ENCODE measurements around the gene AMBP. TPM values are rescaled to one million over a fixed set of nuclear protein-coding genes. Genes with fewer than 3 reads are reported as not detected.

AMBP gene
- total and polyA plus RNA-seq, 2 experiments from 2014 or later = not detected

GRCh38 chr9:114016629-114017423, 61.3 kb downstream of the AMBP start:
- no peak overlapping the region for H2AFZ ChIP-seq
- H3K4me1 ChIP-seq (ENCODE audit: insufficient read depth) = no peaks in the 10 kb centered on the region
- no peaks in the 10 kb centered on the region for H3K27me3 ChIP-seq (replicated peaks; ENCODE audit: insufficient read depth)
- H3K9me3 ChIP-seq (ENCODE audit: low read depth) = no peaks in the 10 kb centered on the region
- no peak overlapping the region for H3K4me3 ChIP-seq
- H3K27ac ChIP-seq = no peak overlapping the region
- no peak overlapping the region for H3K9ac ChIP-seq
- H3K79me2 ChIP-seq (ENCODE audit: insufficient read depth) = no peaks in the 10 kb centered on the region
- in situ Hi-C loops (cut with MboI) = no loop called here
- no peaks in the 10 kb centered on the region for H3K9me2 ChIP-seq (ENCODE audit: insufficient read depth)
- no peak for TF ChIP-seq EZH2 (IDR thresholded peaks at IDR 0.05; ENCODE audit: insufficient read depth, poor library complexity, severe bottlenecking)
- H3F3A ChIP-seq (ENCODE audit: insufficient read depth) = no peaks in the 10 kb centered on the region
- no peaks in the 10 kb centered on the region for H4K20me1 ChIP-seq (ENCODE audit: insufficient read depth)
- 92% methylated on average over 14 of the region's 14 CpGs for WGBS, 2 experiments (ENCODE audit: low coverage in 1 of 2, low lambda C conversion rate in 2 of 2, missing lambda C conversion rate in 2 of 2)
- DNase-seq = no peak
- H3K4me2 ChIP-seq (ENCODE audit: unreplicated experiment) = no peak overlapping the region
- H3K36me3 ChIP-seq (ENCODE audit: low read depth) = 0 out of 2 replicates have a peak, but pooled peaks cover 3% of the 10 kb centered on the region

DNA sequence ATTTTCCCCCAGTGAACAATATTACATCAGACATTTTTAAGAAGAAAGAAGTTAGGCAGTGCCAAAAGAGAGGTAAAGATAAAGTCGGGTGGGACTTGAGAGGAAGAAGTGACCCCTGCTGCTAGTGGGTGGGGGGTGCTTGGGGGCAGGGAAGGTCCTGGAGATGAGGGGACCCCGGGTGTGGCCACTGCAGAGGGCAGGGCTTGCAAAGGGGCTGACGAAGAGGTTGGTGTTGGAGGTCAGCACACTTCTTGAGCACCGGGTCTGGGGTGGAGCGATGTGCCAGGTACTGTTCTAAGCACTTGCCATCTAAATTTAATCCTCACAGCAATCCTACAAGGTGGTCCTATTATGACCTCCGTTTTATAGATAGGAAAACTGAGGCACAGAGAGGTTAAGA, 62.0 kb downstream of the AMBP start:
- no peak overlapping the region for H3K4me3 ChIP-seq
- H3K9me2 ChIP-seq (ENCODE audit: insufficient read depth) = no peaks in the 10 kb centered on the region
- in situ Hi-C loops (cut with MboI) = no loop called here
- no peaks in the 10 kb centered on the region for H3K9me3 ChIP-seq (ENCODE audit: low read depth)
- no peaks in the 10 kb centered on the region for H3K4me1 ChIP-seq (ENCODE audit: insufficient read depth)
- no peak overlapping the region for H3K27ac ChIP-seq
- TF ChIP-seq EZH2 (IDR thresholded peaks at IDR 0.05; ENCODE audit: insufficient read depth, poor library complexity, severe bottlenecking) = no peak
- no peaks in the 10 kb centered on the region for H3F3A ChIP-seq (ENCODE audit: insufficient read depth)
- no peak overlapping the region for H2AFZ ChIP-seq
- no peaks in the 10 kb centered on the region for H3K27me3 ChIP-seq (replicated peaks; ENCODE audit: insufficient read depth)
- 89 to 90% methylated on average over 6 of the region's 6 CpGs for WGBS, 2 experiments (ENCODE audit: low coverage in 1 of 2, low lambda C conversion rate in 2 of 2, missing lambda C conversion rate in 2 of 2)
- H3K36me3 ChIP-seq (ENCODE audit: low read depth) = no peaks in the 10 kb centered on the region
- no peak overlapping the region for H3K4me2 ChIP-seq (ENCODE audit: unreplicated experiment)
- no peaks in the 10 kb centered on the region for H3K79me2 ChIP-seq (ENCODE audit: insufficient read depth)
- no peak overlapping the region for H3K9ac ChIP-seq
- DNase-seq = no peak
- no peaks in the 10 kb centered on the region for H4K20me1 ChIP-seq (ENCODE audit: insufficient read depth)

- in situ Hi-C loops (cut with MboI) = no loop called here
- H4K20me1 ChIP-seq (ENCODE audit: insufficient read depth) = no peaks in the 10 kb centered on the region
- H3K4me3 ChIP-seq = no peak overlapping the region
- H3K36me3 ChIP-seq (ENCODE audit: low read depth) = no peaks in the 10 kb centered on the region
- H3K27me3 ChIP-seq (replicated peaks; ENCODE audit: insufficient read depth) = no peaks in the 10 kb centered on the region
- H3K4me1 ChIP-seq (ENCODE audit: insufficient read depth) = no peaks in the 10 kb centered on the region
- H3K4me2 ChIP-seq (ENCODE audit: unreplicated experiment) = no peak overlapping the region
- no peaks in the 10 kb centered on the region for H3K79me2 ChIP-seq (ENCODE audit: insufficient read depth)
- TF ChIP-seq EZH2 (IDR thresholded peaks at IDR 0.05; ENCODE audit: insufficient read depth, poor library complexity, severe bottlenecking) = no peak
- TF ChIP-seq EZH2phosphoT487 (IDR thresholded peaks at IDR 0.05; ENCODE audit: insufficient read depth, low read depth) = no peak
- 94 to 98% methylated on average over 2 of the region's 2 CpGs for WGBS, 2 experiments (ENCODE audit: low coverage in 1 of 2, low lambda C conversion rate in 2 of 2, missing lambda C conversion rate in 2 of 2)
- no peak for DNase-seq
- H3F3A ChIP-seq (ENCODE audit: insufficient read depth) = no peaks in the 10 kb centered on the region
- no peak overlapping the region for H3K9ac ChIP-seq
- no peaks in the 10 kb centered on the region for H3K9me2 ChIP-seq (ENCODE audit: insufficient read depth)
- no peaks in the 10 kb centered on the region for H3K9me3 ChIP-seq (ENCODE audit: low read depth)
- H2AFZ ChIP-seq = no peak overlapping the region
- no peak overlapping the region for H3K27ac ChIP-seq
These were observed 62.5 kb downstream of the AMBP start for GRCh38 chr9:114015607-114016006.

DNA sequence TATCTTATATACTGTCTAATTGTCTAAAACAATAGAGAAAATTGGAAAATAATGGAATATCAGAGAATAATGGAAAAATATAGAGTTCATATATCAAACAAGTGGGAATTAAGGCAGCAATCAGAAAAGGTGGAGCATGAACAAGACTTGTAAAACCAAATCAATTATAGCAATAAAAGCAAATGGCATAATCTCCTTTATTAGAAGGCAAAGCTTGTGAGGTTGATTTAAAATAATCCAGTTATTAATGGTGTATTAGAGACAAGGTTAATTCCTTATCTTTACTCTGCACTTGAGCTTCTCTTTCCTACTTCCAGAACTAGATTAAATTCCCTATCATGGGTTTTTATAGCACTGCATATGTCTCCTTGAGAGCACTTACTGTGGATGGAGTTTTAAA, 64.1 kb downstream of the AMBP start:
- no peaks in the 10 kb centered on the region for H3K79me2 ChIP-seq (ENCODE audit: insufficient read depth)
- H3K9me3 ChIP-seq (ENCODE audit: low read depth) = no peaks in the 10 kb centered on the region
- H3K36me3 ChIP-seq (ENCODE audit: low read depth) = no peaks in the 10 kb centered on the region
- no peak for DNase-seq
- no peaks in the 10 kb centered on the region for H4K20me1 ChIP-seq (ENCODE audit: insufficient read depth)
- H3K27me3 ChIP-seq (replicated peaks; ENCODE audit: insufficient read depth) = no peaks in the 10 kb centered on the region
- in situ Hi-C loops (cut with MboI) = no loop called here
- no peak overlapping the region for H3K9ac ChIP-seq
- H3F3A ChIP-seq (ENCODE audit: insufficient read depth) = no peaks in the 10 kb centered on the region
- TF ChIP-seq EZH2phosphoT487 (IDR thresholded peaks at IDR 0.05; ENCODE audit: insufficient read depth, low read depth) = no peak
- no peak overlapping the region for H3K4me3 ChIP-seq
- no peak overlapping the region for H2AFZ ChIP-seq
- no peaks in the 10 kb centered on the region for H3K4me1 ChIP-seq (ENCODE audit: insufficient read depth)
- H3K4me2 ChIP-seq (ENCODE audit: unreplicated experiment) = no peak overlapping the region
- no peak overlapping the region for H3K27ac ChIP-seq
- H3K9me2 ChIP-seq (ENCODE audit: insufficient read depth) = no peaks in the 10 kb centered on the region

DNA sequence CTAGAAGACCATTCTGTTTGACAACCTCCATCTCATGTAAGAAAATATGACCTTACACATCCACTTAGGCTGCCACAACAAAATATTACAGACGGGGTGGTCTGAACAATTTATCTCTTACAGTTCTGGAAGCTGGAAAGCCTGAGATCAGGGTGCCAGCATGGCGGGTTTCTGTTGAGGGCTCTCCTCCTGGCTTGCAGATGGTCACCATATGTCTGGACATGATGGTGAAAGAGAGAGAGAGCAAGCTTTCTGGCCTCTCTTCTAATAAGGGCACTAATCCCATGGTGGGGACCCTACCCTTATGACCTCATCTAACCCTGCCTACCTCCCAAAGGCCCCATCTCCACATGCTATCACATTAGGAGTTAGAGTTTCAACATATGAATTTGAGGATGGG, 66.0 kb downstream of the AMBP start:
- H4K20me1 ChIP-seq (ENCODE audit: insufficient read depth) = no peaks in the 10 kb centered on the region
- no peak overlapping the region for H3K4me2 ChIP-seq (ENCODE audit: unreplicated experiment)
- no peak overlapping the region for H3K27ac ChIP-seq
- H3K9me3 ChIP-seq (ENCODE audit: low read depth) = no peaks in the 10 kb centered on the region
- in situ Hi-C loops (cut with MboI) = no loop called here
- H3K9ac ChIP-seq = no peak overlapping the region
- no peak for DNase-seq
- no peak overlapping the region for H2AFZ ChIP-seq
- 70 to 71% methylated on average over 2 of the region's 2 CpGs for WGBS, 2 experiments (ENCODE audit: low coverage in 1 of 2, low lambda C conversion rate in 2 of 2, missing lambda C conversion rate in 2 of 2)
- no peaks in the 10 kb centered on the region for H3F3A ChIP-seq (ENCODE audit: insufficient read depth)
- TF ChIP-seq EZH2phosphoT487 (IDR thresholded peaks at IDR 0.05; ENCODE audit: insufficient read depth, low read depth) (no peak), EZH2 (IDR thresholded peaks at IDR 0.05; ENCODE audit: insufficient read depth, poor library complexity, severe bottlenecking) (no peak)
- H3K27me3 ChIP-seq (replicated peaks; ENCODE audit: insufficient read depth) = no peaks in the 10 kb centered on the region
- H3K4me3 ChIP-seq = no peak overlapping the region
- no peaks in the 10 kb centered on the region for H3K9me2 ChIP-seq (ENCODE audit: insufficient read depth)
- no peaks in the 10 kb centered on the region for H3K79me2 ChIP-seq (ENCODE audit: insufficient read depth)
- H3K36me3 ChIP-seq (ENCODE audit: low read depth) = no peaks in the 10 kb centered on the region
- no peaks in the 10 kb centered on the region for H3K4me1 ChIP-seq (ENCODE audit: insufficient read depth)
